HG03139 (cell line): ENCODE results near the gene PMIS2.

Source experiments
- ATAC-seq: cut with Tn5 transposase; IDR thresholded peaks from one replicate; pipeline ENCODE4 v1.9.1; 2021; ENCODE audit not compliant: unreplicated experiment

PMIS2 gene

DNA sequence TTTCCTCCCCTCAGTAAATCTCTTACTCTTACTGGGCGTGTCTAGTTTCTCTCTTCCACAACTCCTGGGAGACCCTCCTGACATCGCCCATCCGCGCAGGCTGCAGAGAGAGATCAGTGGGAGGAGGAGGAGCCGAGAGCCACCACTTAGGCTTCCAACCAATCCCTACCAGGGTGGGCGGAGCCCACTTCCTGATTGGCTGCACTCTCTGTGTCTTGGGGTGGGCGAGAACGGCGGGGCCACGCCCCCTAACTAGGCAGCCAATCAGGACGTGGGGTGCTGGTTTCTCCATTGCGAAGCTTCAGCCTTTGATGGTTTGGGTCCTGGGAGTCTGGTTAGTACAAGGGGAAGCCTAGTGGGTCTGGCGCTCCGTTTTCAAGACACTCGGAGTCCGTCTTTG is at the start of gene PMIS2:
PMIS2 (plus strand) TSS at position 326 of the 400 bp plus-strand sequence. CDS start 87 bp downstream, outside the sequence.
- ATAC-seq: no peak

DNA sequence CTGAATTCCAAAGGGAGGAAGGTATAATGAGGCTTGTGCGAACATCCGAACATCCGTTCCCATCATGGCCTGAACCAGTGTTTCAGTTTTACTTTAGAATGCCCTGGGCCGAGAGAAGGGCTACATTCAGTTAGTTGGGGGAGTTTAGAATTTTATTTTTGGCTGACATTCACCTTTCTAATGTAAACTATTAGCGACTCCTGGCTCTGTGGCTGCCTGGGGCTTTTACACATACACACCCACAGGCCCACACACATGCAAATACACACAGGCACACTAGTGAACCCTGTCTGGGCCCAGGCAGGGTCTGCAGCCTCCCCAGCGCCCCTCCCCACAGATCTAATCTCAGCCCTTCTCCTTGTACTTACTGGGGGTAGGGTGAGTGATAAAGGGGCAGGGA is 46.7 kb upstream of the PMIS2 start:
- ATAC-seq: no peak

DNA sequence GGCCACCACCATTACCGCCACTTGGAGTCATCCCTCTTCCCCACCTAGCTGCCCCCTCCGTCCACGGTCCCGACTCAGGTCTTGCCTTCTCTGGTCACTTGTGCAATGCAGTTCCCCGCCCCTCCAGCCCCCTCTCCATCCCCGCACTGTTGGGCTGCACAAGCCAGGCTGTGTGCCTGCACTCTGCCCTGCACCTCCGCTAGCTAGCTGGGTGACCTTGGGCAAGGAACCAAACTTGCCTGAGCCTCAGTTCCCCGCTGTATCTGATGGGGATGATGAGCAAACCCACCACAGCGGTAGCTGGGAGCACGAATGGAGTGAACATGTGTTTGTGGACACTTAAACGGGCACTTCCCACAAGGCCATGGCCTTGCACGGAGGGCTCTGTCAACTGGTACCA is 46.1 kb upstream of the PMIS2 start:
- no peak for ATAC-seq

DNA sequence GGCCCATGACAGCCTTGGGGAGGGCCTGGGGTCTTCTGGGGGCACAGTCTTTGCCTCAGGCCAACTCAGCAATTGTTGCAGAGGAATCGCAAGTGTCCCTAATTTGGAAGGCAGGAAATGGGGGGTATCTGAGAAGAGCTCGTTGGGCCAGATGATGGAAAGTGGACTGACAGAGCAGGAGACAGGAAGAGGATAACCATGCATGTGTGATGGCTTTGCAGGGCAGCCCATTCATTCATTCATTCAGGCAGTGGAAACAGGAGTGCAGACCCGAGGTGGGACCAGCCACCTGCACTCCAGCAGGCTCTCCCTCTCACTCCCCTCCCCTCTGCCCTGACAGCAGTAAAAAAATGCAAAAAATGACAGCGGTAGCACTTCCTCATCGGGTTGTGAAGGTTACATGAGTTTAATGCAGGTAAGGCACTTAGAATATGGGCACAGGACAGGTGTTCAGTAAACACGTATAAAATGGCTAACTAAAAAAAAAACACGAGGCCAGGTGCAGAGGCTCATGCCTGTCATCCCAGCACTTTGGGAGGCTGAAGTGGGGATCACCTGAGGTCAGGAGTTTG is 45.5 kb upstream of the PMIS2 start:
- no peak for ATAC-seq

DNA sequence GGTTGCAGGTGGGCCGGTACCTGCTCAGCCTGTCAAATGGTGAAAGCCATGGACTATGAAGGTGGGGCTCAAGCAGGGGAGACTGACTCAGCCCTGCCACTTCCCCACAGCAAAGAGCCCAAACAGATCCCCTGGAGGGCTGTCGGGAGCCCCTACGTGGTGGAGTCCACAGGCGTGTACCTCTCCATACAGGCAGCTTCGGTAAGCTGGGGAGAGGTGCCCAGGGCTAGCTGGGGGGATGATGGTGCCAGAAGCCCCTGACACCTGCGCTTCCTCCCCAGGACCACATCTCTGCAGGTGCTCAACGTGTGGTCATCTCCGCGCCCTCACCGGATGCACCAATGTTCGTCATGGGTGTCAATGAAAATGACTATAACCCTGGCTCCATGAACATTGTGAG is 43.8 kb upstream of the PMIS2 start:
- no peak for ATAC-seq

DNA sequence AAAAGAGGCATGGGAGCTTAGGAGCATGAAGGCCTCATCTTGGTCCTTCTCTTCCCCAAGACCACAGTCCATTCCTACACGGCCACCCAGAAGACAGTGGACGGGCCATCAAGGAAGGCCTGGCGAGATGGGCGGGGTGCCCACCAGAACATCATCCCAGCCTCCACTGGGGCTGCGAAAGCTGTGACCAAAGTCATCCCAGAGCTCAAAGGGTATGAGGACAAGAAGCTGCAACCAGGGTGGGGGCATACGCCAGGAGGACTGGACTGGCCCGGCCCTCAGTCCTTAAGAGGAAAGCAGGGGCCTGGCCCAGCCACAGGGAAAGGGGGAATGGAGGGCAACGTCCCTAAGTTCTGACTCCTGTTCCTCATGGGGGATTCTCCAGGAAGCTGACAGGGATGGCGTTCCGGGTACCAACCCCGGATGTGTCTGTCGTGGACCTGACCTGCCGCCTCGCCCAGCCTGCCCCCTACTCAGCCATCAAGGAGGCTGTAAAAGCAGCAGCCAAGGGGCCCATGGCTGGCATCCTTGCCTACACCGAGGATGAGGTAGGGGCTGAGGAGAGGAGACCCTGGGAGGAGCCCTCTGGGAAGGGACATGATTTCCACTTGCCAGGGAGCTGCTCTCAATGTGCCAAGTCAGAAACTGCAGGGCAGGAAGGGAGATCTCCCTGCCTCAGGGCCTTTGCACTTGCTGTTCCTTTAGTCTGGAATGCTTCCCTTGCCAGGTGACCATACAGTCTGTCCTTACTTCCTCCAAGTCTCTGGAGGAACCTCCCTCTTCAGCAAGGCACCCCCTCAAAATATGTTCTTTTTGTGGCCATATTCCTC is 42.5 kb upstream of the PMIS2 start:
- no peak for ATAC-seq

DNA sequence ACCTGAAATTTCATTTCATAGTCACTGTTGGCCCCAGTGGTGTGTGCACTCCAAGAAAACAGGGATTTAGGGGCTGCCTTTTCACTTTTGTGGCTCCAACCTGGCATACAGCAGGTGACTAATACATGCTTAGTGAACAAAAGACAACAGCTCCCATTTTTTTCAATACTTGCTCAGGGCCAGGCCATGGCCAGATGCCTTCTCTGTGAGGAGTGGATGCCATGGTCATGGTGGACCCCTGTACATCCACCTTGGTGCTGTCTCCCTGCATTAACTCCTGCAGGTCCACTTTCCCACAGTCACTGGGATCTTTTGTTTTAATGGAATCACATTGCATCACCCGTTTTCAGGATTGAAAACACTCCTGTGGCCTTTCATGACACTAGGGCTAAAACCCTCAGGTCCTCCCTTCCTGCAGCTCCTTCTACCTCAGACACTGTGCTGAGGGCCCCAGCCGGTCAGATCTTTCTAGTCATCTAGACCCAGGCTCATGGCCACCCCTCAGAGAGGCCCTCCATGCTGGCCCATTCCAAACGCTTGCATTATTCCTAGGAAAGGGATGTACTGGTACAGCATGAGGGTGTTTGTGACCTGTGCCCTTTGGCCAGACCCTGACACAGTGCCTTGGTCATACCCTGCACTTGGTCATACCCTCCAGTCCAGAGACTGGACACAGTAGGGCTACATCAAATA is 41.7 kb upstream of the PMIS2 start:
- no peak for ATAC-seq

DNA sequence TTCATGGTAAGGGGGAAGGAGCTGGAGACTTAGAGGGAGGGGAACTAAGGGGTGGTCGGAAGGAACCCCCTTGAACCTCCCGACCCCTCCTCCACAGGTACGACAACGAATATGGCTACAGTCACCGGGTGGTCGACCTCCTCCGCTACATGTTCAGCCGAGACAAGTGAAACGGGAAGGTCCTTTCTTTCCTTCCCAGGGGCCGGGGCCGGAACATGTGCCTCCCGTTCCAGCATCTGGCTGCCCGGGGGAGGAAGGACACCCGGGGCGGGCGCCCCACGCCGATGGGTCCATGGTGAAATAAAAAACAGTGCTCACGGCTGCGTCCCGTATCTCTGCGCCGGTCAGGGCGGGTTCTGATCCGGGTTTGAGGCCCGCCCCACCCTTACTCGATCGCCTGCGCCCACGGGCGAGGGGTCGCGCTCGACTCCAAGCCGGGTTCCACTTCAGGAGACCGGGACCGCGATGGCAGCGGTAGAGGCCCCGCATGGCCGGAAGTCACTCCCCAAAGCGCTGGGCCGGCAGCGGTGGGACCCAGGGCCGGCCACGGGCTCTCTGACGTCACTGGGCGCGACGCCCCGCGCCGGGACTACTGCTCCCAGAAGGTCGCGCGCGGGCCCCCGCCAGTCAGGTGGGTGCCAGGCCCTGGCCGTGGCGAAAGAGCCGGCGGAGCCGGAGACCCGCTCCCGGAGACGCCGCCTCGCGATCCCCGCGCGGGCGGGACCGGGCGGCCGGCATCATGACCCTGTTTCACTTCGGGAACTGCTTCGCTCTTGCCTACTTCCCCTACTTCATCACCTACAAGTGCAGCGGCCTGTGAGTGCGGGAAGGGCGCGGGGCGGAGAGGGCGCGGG is 40.7 kb upstream of the PMIS2 start, which contains the start of gene TMEM147:
TMEM147 (plus strand) TSS at position 626 of the 854 bp plus-strand sequence; CDS start at position 740, 114 bp downstream.
- peak; percentile 68 for ATAC-seq

DNA sequence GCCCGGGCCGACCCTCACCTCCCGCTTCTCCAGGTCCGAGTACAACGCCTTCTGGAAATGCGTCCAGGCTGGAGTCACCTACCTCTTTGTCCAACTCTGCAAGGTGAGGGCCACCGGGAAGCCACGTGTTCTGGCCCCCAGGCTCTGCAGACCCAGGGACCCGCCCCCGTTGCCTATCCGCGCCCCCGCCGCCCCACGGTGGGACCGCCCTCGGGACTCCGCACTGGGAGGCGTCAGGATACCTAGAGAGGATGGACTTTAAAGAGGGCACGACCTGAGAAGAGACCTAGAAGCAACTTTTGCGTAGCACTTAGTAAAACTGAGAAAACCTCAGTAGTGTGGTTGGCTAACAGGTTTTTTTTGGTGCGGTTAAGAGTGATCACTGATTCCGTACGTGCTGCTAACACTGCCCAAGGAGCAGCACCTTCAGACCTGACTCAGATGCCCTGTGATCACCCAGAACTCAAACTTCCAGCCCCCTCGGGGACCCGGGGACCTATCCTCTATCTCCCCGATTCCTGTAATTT is 40.1 kb upstream of the PMIS2 start:
- ATAC-seq: peak; percentile 28

DNA sequence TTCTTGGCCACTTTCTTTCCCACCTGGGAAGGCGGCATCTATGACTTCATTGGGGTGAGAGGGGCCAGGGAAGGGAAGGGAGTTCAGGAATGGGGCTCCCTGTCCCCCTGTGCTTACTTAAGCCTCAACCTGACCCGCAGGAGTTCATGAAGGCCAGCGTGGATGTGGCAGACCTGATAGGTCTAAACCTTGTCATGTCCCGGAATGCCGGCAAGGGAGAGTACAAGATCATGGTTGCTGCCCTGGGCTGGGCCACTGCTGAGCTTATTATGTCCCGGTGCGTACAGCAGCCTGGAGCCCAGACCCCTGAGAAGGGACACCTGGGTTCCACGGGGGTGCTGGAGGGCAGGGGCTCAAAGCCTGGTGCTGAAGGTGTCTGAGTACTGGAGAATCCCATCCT is 39.4 kb upstream of the PMIS2 start:
- ATAC-seq: no peak

DNA sequence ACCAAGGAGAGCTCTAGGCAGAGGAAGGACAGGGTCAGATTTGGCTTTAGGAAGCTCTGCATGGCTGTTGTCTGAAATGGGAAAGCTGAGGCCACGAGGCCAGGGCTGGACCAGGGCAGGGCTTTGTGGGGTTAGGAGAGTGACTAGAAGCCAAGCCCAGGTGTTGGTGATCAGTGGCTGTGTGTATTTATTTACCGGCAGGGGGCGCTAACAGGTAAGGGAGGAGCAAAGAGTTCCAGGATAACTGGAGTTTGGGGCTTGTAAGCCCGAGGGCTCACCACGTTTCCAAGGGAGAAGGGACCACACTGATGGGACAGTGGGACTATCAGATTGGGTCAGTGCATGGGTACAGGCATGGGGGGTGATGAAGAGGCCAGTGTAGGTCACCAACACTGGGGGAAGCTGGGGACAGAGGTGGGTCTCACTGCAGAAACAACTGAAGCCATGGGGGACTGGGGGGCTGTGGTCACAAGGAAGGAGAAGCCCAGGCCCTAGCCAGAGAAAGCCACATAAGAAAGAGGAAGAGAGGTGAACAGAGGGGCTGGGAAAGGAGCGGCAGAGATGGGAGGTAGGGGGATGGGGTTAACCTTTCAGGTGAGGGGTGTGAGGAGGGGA is 36.7 kb upstream of the PMIS2 start:
- ATAC-seq: no peak

DNA sequence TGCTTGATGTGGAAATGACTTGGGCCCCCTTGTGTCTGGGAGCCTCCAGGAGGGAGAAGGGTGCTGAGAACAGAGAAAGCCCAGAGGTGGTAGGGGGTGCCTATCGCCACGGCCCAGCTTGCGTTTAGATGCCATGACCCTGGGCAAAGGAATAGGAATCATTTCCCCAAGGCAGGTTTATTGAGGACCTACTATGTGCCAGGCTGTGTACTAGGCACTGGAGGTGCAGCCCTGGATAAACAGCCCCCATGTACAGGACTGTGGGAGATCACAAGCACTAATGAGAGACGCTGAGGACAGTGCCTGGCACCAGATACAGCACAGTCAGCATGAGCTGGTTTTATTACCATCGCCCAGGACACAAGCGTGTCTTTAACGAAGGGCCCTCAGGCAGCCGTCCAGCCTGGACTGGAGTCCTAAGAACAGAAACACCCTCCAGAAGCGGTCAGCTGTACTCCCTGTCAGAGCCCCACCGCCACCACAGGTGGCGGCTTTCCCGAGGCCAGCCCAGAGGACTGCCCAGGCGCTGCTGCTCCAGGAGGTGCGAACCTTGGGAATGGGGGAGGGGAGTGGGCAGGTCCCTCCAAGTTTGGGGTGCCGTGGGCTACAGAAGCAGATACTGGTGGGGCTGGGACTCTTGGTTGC is 36.0 kb upstream of the PMIS2 start:
- ATAC-seq: no peak

DNA sequence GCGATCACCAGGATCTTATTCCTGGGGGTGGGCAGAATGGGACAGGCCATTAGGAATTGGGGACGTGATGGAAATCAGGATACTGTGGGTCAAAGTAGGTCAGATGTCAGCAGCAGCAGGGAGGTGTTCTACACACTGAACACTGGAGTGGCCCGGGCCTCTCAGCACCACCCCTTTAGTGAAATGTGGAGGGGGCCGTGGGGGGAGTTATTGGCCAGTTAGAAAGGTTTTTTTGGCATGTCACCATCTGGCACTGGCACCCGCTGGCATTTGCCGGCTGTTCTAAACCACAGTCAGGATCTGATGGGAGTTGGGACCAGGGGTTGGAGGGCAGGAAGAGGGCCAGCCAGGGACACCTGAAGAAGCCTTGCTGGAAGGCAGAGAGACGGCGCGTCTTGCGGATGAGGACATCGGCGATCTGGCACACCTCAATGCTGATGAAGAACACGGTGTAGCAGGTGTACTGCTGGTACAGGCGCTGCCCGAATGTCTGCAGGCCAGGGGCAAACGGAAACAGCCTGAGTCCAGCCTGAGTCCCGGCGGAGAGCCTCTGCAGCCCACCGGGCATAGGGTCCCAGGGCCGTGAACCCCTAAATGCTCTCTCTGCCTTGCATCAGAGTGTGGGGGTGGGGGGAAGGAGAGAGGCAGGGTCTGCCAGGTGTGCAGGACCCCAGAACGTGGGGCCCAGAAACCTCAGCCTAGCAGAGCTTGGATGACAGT is 34.7 kb upstream of the PMIS2 start:
- ATAC-seq: no peak

DNA sequence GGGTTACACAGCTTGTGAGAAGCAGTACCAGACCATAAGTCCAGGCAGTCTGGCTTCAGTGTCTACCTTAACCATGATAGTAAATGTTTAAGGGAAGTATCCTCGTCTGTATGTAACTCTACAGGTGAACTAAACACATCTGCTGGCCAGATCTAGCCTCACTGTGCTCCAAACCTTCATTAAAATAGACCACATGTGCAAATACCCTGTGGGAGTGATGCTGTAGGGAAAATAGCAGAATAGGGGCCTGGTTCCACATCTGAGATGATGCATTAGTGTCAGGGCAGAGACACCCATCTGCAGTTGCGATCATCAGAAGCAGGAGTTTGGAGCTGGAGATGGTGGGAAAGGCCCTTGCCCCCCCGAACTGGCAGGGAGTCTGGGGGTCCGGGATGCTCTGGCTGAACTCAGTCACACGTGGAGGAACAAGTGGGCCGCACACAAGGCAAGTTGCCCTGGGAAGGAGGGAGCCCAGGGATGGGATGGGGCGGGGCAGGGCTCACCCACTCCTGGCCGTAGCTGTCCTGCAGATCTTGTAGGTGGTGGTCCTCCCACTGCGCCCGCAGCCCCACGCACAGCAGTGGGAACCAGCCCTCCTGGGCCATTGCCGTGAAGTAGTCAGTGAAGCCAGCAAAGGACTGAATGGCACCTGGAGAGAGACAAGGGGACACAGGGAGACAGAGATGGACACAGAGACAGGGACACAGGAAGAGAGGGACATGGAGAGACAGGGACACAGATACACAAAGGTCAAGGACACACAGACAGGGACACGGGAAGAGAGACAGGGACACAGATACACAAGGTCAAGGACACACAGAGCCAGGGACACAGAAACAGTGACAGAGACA is 33.2 kb upstream of the PMIS2 start:
- ATAC-seq: no peak

DNA sequence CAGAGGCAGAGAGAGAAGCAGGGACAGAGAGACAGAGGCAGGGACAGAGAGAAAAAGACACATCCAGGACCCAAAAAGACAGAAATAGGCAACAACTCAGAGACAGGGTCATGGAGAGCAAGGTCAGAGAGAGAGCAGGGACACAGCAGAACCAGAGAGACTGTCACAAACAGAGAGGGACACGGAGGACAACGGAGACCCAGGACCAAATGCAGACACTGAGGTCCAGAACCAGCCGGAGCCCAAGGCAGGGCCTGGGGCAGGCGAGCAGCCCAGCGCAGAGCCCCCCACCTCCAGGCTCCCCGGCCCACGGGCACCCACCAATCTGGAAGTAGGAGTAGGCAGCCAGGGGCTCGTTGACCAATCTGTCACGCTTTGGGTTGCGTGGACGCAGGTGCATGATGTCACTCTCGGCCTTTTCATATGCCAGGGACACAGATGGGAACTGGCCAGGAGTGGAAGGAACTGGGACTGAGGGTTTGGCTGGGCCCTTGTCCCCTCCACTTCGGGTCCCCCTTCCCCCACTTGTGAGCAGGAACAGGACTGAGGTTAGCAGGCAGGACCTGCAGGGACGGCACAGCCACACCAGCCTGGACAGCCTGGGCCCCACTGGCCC is 32.5 kb upstream of the PMIS2 start:
- no peak for ATAC-seq

DNA sequence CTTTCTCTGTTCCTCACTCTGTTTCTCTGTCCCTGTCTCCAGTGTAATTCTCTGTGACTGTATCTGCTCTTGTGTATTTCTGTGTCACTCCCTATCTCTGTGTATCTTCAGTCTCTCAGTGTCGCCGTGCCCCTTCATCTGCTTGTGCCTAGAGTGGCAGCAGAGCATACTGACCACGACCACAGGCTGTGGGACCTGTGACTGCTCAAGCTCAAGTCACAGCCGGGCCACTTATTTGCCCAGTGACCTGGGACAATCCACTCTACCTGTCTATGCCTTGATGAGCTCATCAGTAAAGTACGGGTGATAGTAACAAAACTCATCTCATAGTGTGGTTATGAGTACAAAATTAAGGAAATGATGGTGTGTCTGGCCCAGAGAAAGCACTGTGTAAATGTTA is 31.9 kb upstream of the PMIS2 start:
- ATAC-seq: no peak

DNA sequence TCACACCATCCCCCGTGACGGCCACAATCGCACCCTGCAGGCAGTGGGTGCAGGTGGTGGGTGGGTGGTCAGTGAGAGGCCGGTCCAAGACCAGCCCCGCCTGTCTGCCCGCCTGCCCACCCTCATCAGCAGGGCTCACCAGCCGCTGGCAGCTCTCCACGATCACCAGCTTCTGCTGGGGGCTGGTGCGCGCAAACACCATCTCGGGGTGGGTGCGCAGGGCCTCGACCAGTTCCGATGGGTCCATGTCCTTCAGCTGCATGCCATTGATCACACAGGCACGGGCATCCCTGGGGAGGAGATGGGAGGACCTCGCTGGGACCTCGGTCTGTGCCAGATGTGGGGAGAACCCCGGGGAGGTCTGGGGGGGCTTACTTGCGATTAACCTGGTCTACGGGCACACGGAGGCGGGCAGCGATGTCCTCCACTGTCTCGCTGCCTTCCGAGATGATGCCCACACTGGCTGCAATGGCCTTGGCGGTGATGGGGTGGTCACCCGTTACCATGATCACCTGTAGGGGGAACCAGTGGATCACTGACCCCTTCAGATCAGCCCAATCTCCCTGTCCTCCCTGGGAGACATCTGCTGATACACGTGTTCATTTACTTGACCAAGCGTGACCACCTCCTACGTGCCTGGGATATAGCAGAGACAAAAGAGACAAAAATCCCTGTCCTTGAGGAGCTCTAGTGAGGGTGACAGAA is 30.5 kb upstream of the PMIS2 start:
- ATAC-seq: no peak
